H1 (cell line): ENCODE data around the gene RIMKLA. TPM values are rescaled to one million over a fixed set of nuclear protein-coding genes. Genes with fewer than 3 reads are reported as not detected.

Experiments
- CTCF ChIA-PET: fragments of 300-600 bp; sonication (Branson Sonifier 250); formaldehyde crosslinking; loops from one replicate; lab custom pipeline; 2021; ENCODE audit not compliant: partially characterized antibody; lab: Charles Lee
- POLR2A ChIA-PET: fragments of 300-600 bp; sonication (Branson Sonifier 250); formaldehyde crosslinking; loops from one replicate; lab custom pipeline; 2021; ENCODE audit warnings: inconsistent platforms; ENCODE audit not compliant: partially characterized antibody; lab: Charles Lee
- DNase-seq, 2 experiments: peaks; one replicate each; pipeline versions ENCODE4 v3.0.0 to v3.0.0-alpha.2; 2010 to 2022; ENCODE audit warnings: low spot score in 2 of 2, low read depth in 1 of 2, mixed read lengths in 1 of 2
- FAIRE-seq: peaks from 2 replicates; lab custom pipeline; 2011; peaks lifted over from hg19 to GRCh38; lab: Jason Lieb, UNC
- H2AFZ ChIP-seq: 2 replicates; pipeline ENCODE4 v1.8.1; 2012; ENCODE audit warnings: low read length, inconsistent platforms
- H2AK5ac ChIP-seq: 2 replicates; pipeline ENCODE4 v1.6.1; 2013; ENCODE audit warnings: low read depth, low read length
- H2BK120ac ChIP-seq: replicated peaks from 2 replicates; pipeline ENCODE3; 2013; ENCODE audit warnings: low read depth, low read length, inconsistent platforms
- H2BK12ac ChIP-seq: 2 replicates; pipeline ENCODE4 v1.6.1; 2013; ENCODE audit warnings: low read depth, low read length
- H2BK15ac ChIP-seq: 2 replicates; pipeline ENCODE4 v1.6.1; 2013; ENCODE audit warnings: low read length
- H2BK20ac ChIP-seq: 2 replicates; pipeline ENCODE4 v1.6.1; 2013; ENCODE audit warnings: low read length
- H2BK5ac ChIP-seq: 2 replicates; pipeline ENCODE4 v1.6.1; 2013; ENCODE audit warnings: low read depth, low read length
- H3K14ac ChIP-seq: 2 replicates; pipeline ENCODE4 v1.6.1; 2013; ENCODE audit warnings: inconsistent platforms; ENCODE audit not compliant: insufficient read length
- H3K18ac ChIP-seq: 2 replicates; pipeline ENCODE4 v1.6.1; 2013; ENCODE audit warnings: low read length; ENCODE audit errors: extremely low read depth
- H3K23ac ChIP-seq: 2 replicates; pipeline ENCODE4 v1.6.1; 2013; ENCODE audit warnings: inconsistent platforms; ENCODE audit not compliant: insufficient read length
- H3K23me2 ChIP-seq: 2 replicates; pipeline ENCODE4 v1.6.1; 2013; ENCODE audit warnings: low read depth, low read length
- H3K27ac ChIP-seq: 2 replicates; pipeline ENCODE4 v1.6.1; 2011; ENCODE audit warnings: low read depth, low read length, inconsistent platforms
- H3K27me3 ChIP-seq, 4 experiments: replicated peaks in 1 of 4; 1 replicate in 1 of 4; 2 replicates in 3 of 4; pipeline versions ENCODE4 v1.6.1 to v1.8.1; 2011 to 2013; ENCODE audit warnings: low read length in 3 of 4, mild to moderate bottlenecking in 3 of 4, inconsistent platforms in 2 of 4, mixed read lengths in 2 of 4, moderate library complexity in 1 of 4; ENCODE audit not compliant: control insufficient read depth in 3 of 4, insufficient read depth in 3 of 4; ENCODE audit errors: extremely low read depth in 1 of 4
- H3K36me3 ChIP-seq, 4 experiments: 2 replicates each; pipeline versions ENCODE4 v1.6.1 to v1.8.1; 2011 to 2013; ENCODE audit warnings: mild to moderate bottlenecking in 4 of 4, low read length in 3 of 4, moderate library complexity in 2 of 4, control low read depth in 1 of 4, inconsistent platforms in 1 of 4; ENCODE audit not compliant: insufficient read depth in 4 of 4, control insufficient read depth in 2 of 4
- H3K4ac ChIP-seq: replicated peaks from 2 replicates; pipeline ENCODE3; 2013; ENCODE audit warnings: low read length, low read depth, mixed read lengths, inconsistent platforms; ENCODE audit not compliant: insufficient read length
- H3K4me1 ChIP-seq, 4 experiments: replicated peaks in 1 of 4; 1 replicate in 1 of 4; 2 replicates in 3 of 4; pipeline versions ENCODE4 v1.6.1 to v1.8.1; 2011 to 2013; ENCODE audit warnings: low read length in 3 of 4, inconsistent platforms in 2 of 4, mixed read lengths in 1 of 4; ENCODE audit not compliant: insufficient read depth in 4 of 4, control insufficient read depth in 3 of 4
- H3K4me2 ChIP-seq, 2 experiments: 2 replicates each; pipeline versions ENCODE4 v1.6.1 to v1.8.1; 2011 to 2013; ENCODE audit warnings: low read depth in 2 of 2, low read length in 2 of 2, control low read depth in 1 of 2, inconsistent platforms in 1 of 2, mild to moderate bottlenecking in 1 of 2; ENCODE audit not compliant: insufficient read depth in 1 of 2
- H3K4me3 ChIP-seq, 4 experiments: fragments of 200-600, 300-600 bp in 1 of 4; sonication (generic), shearing (Covaris generic), sonication (Bioruptor Twin) in 1 of 4; 2 replicates each; pipeline versions ENCODE4 v1.5.1 to v1.8.1; 2011 to 2016; ENCODE audit warnings: low read length in 4 of 4, low read depth in 3 of 4, control low read depth in 2 of 4, inconsistent platforms in 2 of 4, mild to moderate bottlenecking in 2 of 4, mixed read lengths in 1 of 4, moderate library complexity in 1 of 4; ENCODE audit not compliant: insufficient read depth in 2 of 4; ENCODE audit errors: extremely low read depth in 1 of 4
- H3K56ac ChIP-seq: replicated peaks from 2 replicates; pipeline ENCODE3; 2013; ENCODE audit warnings: low read depth, mild to moderate bottlenecking, mixed read lengths, low read length, inconsistent platforms; ENCODE audit not compliant: insufficient read length
- H3K79me1 ChIP-seq: 2 replicates; pipeline ENCODE4 v1.6.1; 2013; ENCODE audit warnings: low read depth, low read length, control low read depth
- H3K79me2 ChIP-seq, 2 experiments: 2 replicates each; pipeline versions ENCODE4 v1.6.1 to v1.8.1; 2012 to 2013; ENCODE audit warnings: low read length in 2 of 2, mild to moderate bottlenecking in 2 of 2, inconsistent platforms in 1 of 2; ENCODE audit not compliant: insufficient read depth in 2 of 2, control insufficient read depth in 1 of 2
- H3K9ac ChIP-seq, 4 experiments: replicated peaks in 1 of 4; 1 replicate in 1 of 4; 2 replicates in 3 of 4; pipeline versions ENCODE4 v1.6.1 to v1.8.1; 2011 to 2013; ENCODE audit warnings: low read depth in 3 of 4, low read length in 3 of 4, control low read depth in 2 of 4, mild to moderate bottlenecking in 2 of 4, moderate library complexity in 2 of 4, inconsistent platforms in 1 of 4; ENCODE audit errors: extremely low read depth in 1 of 4
- H3K9me3 ChIP-seq, 2 experiments: 2 replicates each; pipeline versions ENCODE4 v1.6.1 to v1.8.1; 2012 to 2013; ENCODE audit warnings: mild to moderate bottlenecking in 2 of 2, moderate library complexity in 2 of 2, control low read depth in 1 of 2, inconsistent platforms in 1 of 2, low read depth in 1 of 2, low read length in 1 of 2, mixed read lengths in 1 of 2; ENCODE audit not compliant: insufficient read depth in 2 of 2
- H4K20me1 ChIP-seq, 2 experiments: replicated peaks in 1 of 2; 2 replicates each; pipeline versions ENCODE3 to v1.8.1; 2011 to 2013; ENCODE audit warnings: inconsistent platforms in 2 of 2, low read length in 2 of 2, mild to moderate bottlenecking in 1 of 2; ENCODE audit not compliant: insufficient read depth in 2 of 2, control insufficient read depth in 1 of 2
- H4K5ac ChIP-seq: 2 replicates; pipeline ENCODE4 v1.6.1; 2013; ENCODE audit warnings: low read length, low read depth, mixed read lengths, inconsistent platforms; ENCODE audit not compliant: insufficient read length
- H4K8ac ChIP-seq: 2 replicates; pipeline ENCODE4 v1.8.0; 2013; ENCODE audit warnings: mild to moderate bottlenecking, moderate library complexity, low read length, inconsistent platforms; ENCODE audit not compliant: insufficient read depth; ENCODE audit errors: extremely low read depth
- H4K91ac ChIP-seq: replicated peaks from 2 replicates; pipeline ENCODE3; 2013; ENCODE audit warnings: low read length, mixed read lengths, inconsistent platforms; ENCODE audit not compliant: insufficient read length
- ASH2L ChIP-seq: fragments of 200-600, 300-600 bp; sonication (generic); IDR thresholded peaks from one replicate; pipeline ENCODE4 v1.7.1; 2017; ENCODE audit warnings: low read length
- CEBPB ChIP-seq: IDR thresholded peaks from 2 replicates; pipeline ENCODE4 v1.6.1; 2012; ENCODE audit warnings: low read depth, low read length
- EP300 ChIP-seq, 2 experiments: IDR thresholded peaks; 1 replicate in 1 of 2; 2 replicates in 1 of 2; pipeline ENCODE4 v1.6.1; 2011 to 2012; ENCODE audit warnings: low read depth in 2 of 2, low read length in 2 of 2, mild to moderate bottlenecking in 2 of 2, borderline replicate concordance in 1 of 2, inconsistent platforms in 1 of 2, moderate library complexity in 1 of 2
- JUND ChIP-seq: IDR thresholded peaks from 2 replicates; pipeline ENCODE4 v1.6.1; 2011; ENCODE audit warnings: mild to moderate bottlenecking, improper control_type of control experiment, low read length
- MAFK ChIP-seq: IDR thresholded peaks from 2 replicates; pipeline ENCODE4 v1.6.1; 2012; ENCODE audit warnings: low read depth, mild to moderate bottlenecking, improper control_type of control experiment, low read length
- MAX ChIP-seq: IDR thresholded peaks from 2 replicates; pipeline ENCODE4 v1.6.1; 2012; ENCODE audit warnings: inconsistent platforms
- RBBP5 ChIP-seq: IDR thresholded peaks from 2 replicates; pipeline ENCODE4 v1.7.1; 2012; ENCODE audit warnings: low read depth, mild to moderate bottlenecking, inconsistent platforms, low read length, moderate library complexity, borderline replicate concordance
- RFX5 ChIP-seq: IDR thresholded peaks from 2 replicates; pipeline ENCODE4 v1.6.1; 2011; ENCODE audit warnings: low read depth, low read length, improper control_type of control experiment, borderline replicate concordance
- RXRA ChIP-seq: IDR thresholded peaks from 2 replicates; pipeline ENCODE4 v1.6.1; 2011; ENCODE audit warnings: low read depth, mild to moderate bottlenecking, low read length, moderate library complexity; ENCODE audit not compliant: insufficient read depth
- SIRT6 ChIP-seq: IDR thresholded peaks from one replicate; pipeline ENCODE4 v1.7.1; 2012; ENCODE audit warnings: low read length, inconsistent platforms
- SUZ12 ChIP-seq: fragments of 200-600 bp; sonication (generic); IDR thresholded peaks from 2 replicates; pipeline ENCODE4 v1.6.1; 2012; ENCODE audit warnings: mild to moderate bottlenecking, inconsistent platforms, low read length, moderate library complexity, mixed read lengths
- TAF1 ChIP-seq: IDR thresholded peaks from 2 replicates; pipeline ENCODE4 v1.6.1; 2011; ENCODE audit warnings: mild to moderate bottlenecking, low read depth, low read length
- TBP ChIP-seq: IDR thresholded peaks from 2 replicates; pipeline ENCODE4 v1.6.1; 2011; ENCODE audit warnings: low read depth, low read length, improper control_type of control experiment
- WGBS, 2 experiments: shearing (Covaris generic) in 1 of 2; methylation state at CpG; one replicate each; pipeline versions ENCODE4 v1.1.6 to v1.1.7; 2013 to 2015; ENCODE audit warnings: low lambda C conversion rate in 2 of 2, mixed read lengths in 2 of 2, inconsistent platforms in 1 of 2, low coverage in 1 of 2, missing lambda C conversion rate in 1 of 2; ENCODE audit not compliant: insufficient replicate concordance in 2 of 2, insufficient coverage in 1 of 2, insufficient read length in 1 of 2; ENCODE audit errors: extremely low coverage in 1 of 2, missing lambda C conversion rate in 1 of 2; 5-methylcytosine and 5-hydroxymethylcytosine counted together
- polyA plus RNA-seq, 7 experiments: library from polyadenylated mRNA; depleted of rRNA in 3 of 7; stranded (reverse) in 5 of 7; unstranded in 2 of 7; fragments of >200 nt in 5 of 7; fragments of 200-250 nt in 2 of 7; gene quantifications; 1 replicate in 5 of 7; 2 replicates in 1 of 7; 4 replicates in 1 of 7; pipeline versions ENCODE4 v1.2.1 to v1.2.3, GENCODE V29; 2011 to 2013; ENCODE audit warnings: missing spikeins in 2 of 7, mixed read lengths in 2 of 7
- total RNA-seq: library from RNA; stranded (reverse); fragmentation: NEBNext Ultra II Directional; extraction: Animal tissue kit (Norgen Biotek cat#: 25700); gene quantifications from 2 replicates; pipeline ENCODE4 v1.2.1, GENCODE V29; 2021
- TF ChIP-seq, protein P1 (sequence below): IDR thresholded peaks from 2 replicates; pipeline ENCODE4 v1.6.1; 2011; ENCODE audit warnings: low read length, improper control_type of control experiment

Gene RIMKLA
- total and polyA plus RNA-seq, 2 of the 8 experiments (the other 6 are each of a cell fraction or from before 2014, with no cell fraction given): 3.2 to 5.8 TPM

DNA sequence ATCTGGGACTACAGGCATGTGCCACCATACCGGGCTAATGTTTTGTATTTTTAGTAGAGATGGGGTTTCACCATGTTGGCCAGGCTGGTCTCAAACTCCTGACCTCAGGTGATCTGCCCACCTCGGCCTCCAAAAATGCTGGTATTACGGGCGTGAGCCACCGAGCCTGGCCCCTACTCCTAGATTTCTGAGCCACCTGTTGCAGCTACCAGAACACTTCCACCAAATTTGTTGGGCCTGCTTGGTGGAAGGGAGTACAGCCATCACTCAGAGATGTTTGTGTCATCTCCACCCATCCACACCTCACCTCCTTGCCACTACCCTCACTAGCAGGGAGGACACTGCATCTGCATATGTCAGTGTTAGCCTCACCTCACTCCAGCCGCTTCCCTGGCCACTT is 5.5 kb downstream of the RIMKLA start:
- H2BK12ac ChIP-seq: no peak overlapping the region
- no peak overlapping the region for H3K4ac ChIP-seq
- no peak overlapping the region for H3K18ac ChIP-seq
- H4K91ac ChIP-seq: no peak overlapping the region
- no peak overlapping the region for H2BK5ac ChIP-seq
- no peaks in the 10 kb centered on the region for H4K20me1 ChIP-seq
- peaks cover 2% of the 10 kb centered on the region; the same call in 1 of the 2 replicates for H3K23me2 ChIP-seq
- H3K23ac ChIP-seq: no peak overlapping the region
- H3K27me3 ChIP-seq: peaks cover 2 to 13% (median 8%) of the 10 kb centered on the region in 4 experiments
- H3K36me3 ChIP-seq: no peaks in the 10 kb centered on the region
- POLR2A ChIA-PET: no interaction called here
- no peak overlapping the region for H2BK15ac ChIP-seq
- no peak overlapping the region for H2AK5ac ChIP-seq
- no peak overlapping the region for H3K14ac ChIP-seq
- DNase-seq (no peak), FAIRE-seq (no peak)
- no peak overlapping the region for H3K27ac ChIP-seq
- no peak overlapping the region for H3K56ac ChIP-seq
- CTCF ChIA-PET: interaction anchor here (0.9 to 1.2 kb wide), 2 partner anchors 192 to 937 kb away, joined by 3 read pairs; no protein-coding TSS in a partner anchor
- WGBS, 2 experiments: 86% methylated on average over 6 of the region's 6 CpGs; no CpG with 5 or more reads in 1 of the 2 experiments
- H3K9ac ChIP-seq: no peak overlapping the region
- no peak overlapping the region for H4K8ac ChIP-seq
- no peak overlapping the region for H4K5ac ChIP-seq
- no peak overlapping the region for H3K4me3 ChIP-seq
- H3K4me2 ChIP-seq: no peak overlapping the region
- H3K79me2 ChIP-seq: no peaks in the 10 kb centered on the region
- H3K4me1 ChIP-seq: peaks cover 0 to 3% (median under 1%) of the 10 kb centered on the region in 4 experiments; a peak in 2 of 7 replicates
- no peaks in the 10 kb centered on the region for H3K9me3 ChIP-seq
- no peak overlapping the region for H2BK20ac ChIP-seq
- no peak overlapping the region for H2AFZ ChIP-seq
- H3K79me1 ChIP-seq: no peaks in the 10 kb centered on the region
- H2BK120ac ChIP-seq: no peak overlapping the region
- TF ChIP-seq MAX (no peak), SUZ12 (no peak), RFX5 (no peak), ASH2L (no peak), TBP (no peak), RBBP5 (no peak), MAFK (no peak), CEBPB (no peak), TAF1 (no peak), RXRA (no peak), JUND (no peak), EP300 (IDR thresholded peaks at IDR 0.05; ENCODE audit: borderline replicate concordance in 1 of 2, low read depth in 2 of 2, low read length in 2 of 2) (no peak), SIRT6 (no peak)
- TF ChIP-seq, protein P1, sequence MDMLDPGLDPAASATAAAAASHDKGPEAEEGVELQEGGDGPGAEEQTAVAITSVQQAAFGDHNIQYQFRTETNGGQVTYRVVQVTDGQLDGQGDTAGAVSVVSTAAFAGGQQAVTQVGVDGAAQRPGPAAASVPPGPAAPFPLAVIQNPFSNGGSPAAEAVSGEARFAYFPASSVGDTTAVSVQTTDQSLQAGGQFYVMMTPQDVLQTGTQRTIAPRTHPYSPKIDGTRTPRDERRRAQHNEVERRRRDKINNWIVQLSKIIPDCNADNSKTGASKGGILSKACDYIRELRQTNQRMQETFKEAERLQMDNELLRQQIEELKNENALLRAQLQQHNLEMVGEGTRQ: no peak
